ENCODE data around the gene TRERF1. TPM values are rescaled to one million over a fixed set of nuclear protein-coding genes. Genes with fewer than 3 reads are reported as not detected.

The TRERF1 gene
- polyA plus RNA-seq, 1 donor (not counting 4 experiments of a cell fraction or from before 2014, with no cell fraction given), result 4.8 TPM

GRCh38 chr6:42275376-42276033, 176.2 kb downstream of the TRERF1 start:
- Histone ChIP-seq H2AFZ (ENCODE audit: control insufficient read depth, low read length) (no peak overlapping the region), H3K4me3 (ENCODE audit: control insufficient read depth in 2 of 3, extremely low read depth in 1 of 3, insufficient read depth in 2 of 3, low read depth in 1 of 3, low read length in 3 of 3) (no peak overlapping the region), H3K9me3 (ENCODE audit: control insufficient read depth, low read depth, low read length) (no peaks in the 10 kb centered on the region), H3K9me1 (ENCODE audit: control insufficient read depth, extremely low read depth, insufficient read depth, low read length) (no peaks in the 10 kb centered on the region), H3K27ac (ENCODE audit: control insufficient read depth, insufficient read depth, low read length) (no peak overlapping the region), H4K20me1 (ENCODE audit: control insufficient read depth, extremely low read depth, insufficient read depth, low read length) (no peaks in the 10 kb centered on the region), H3K36me3 (ENCODE audit: control insufficient read depth in 2 of 2, extremely low read depth in 1 of 2, insufficient read depth in 2 of 2, low read length in 2 of 2) (peaks cover 0 to 1% of the 10 kb centered on the region in 2 experiments), H3K4me2 (ENCODE audit: control insufficient read depth, extremely low read depth, insufficient read depth, low read depth, low read length) (no peak overlapping the region), H3K79me2 (ENCODE audit: control insufficient read depth, insufficient read depth, low read length) (no peaks in the 10 kb centered on the region), H3K27me3 (ENCODE audit: control insufficient read depth, extremely low read depth, insufficient read depth, low read length) (no peaks in the 10 kb centered on the region), H3K4me1 (ENCODE audit: control insufficient read depth, extremely low read depth, insufficient read depth, low read length) (peaks cover 23% of the 10 kb centered on the region), H3K9ac (ENCODE audit: control insufficient read depth, extremely low read depth, insufficient read depth, low read length) (no peak overlapping the region)
- dilution Hi-C loops (cut with MboI; ENCODE audit: extremely low pct_ligation_motif_present, low sequenced_read_pairs), result no loop called here
- FAIRE-seq (no peak), DNase-seq (ENCODE audit: low read depth, low spot score) (no peak)
- TF ChIP-seq, protein P1, sequence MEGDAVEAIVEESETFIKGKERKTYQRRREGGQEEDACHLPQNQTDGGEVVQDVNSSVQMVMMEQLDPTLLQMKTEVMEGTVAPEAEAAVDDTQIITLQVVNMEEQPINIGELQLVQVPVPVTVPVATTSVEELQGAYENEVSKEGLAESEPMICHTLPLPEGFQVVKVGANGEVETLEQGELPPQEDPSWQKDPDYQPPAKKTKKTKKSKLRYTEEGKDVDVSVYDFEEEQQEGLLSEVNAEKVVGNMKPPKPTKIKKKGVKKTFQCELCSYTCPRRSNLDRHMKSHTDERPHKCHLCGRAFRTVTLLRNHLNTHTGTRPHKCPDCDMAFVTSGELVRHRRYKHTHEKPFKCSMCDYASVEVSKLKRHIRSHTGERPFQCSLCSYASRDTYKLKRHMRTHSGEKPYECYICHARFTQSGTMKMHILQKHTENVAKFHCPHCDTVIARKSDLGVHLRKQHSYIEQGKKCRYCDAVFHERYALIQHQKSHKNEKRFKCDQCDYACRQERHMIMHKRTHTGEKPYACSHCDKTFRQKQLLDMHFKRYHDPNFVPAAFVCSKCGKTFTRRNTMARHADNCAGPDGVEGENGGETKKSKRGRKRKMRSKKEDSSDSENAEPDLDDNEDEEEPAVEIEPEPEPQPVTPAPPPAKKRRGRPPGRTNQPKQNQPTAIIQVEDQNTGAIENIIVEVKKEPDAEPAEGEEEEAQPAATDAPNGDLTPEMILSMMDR (optimal IDR thresholded peaks at IDR 0.05 in 1 of 3, IDR thresholded peaks at IDR 0.05 in 1 of 3, conservative IDR thresholded peaks at IDR 0.05 in 1 of 3; ENCODE audit: extremely low read depth in 1 of 3, insufficient read depth in 2 of 3, low read length in 3 of 3), result no peak

DNA sequence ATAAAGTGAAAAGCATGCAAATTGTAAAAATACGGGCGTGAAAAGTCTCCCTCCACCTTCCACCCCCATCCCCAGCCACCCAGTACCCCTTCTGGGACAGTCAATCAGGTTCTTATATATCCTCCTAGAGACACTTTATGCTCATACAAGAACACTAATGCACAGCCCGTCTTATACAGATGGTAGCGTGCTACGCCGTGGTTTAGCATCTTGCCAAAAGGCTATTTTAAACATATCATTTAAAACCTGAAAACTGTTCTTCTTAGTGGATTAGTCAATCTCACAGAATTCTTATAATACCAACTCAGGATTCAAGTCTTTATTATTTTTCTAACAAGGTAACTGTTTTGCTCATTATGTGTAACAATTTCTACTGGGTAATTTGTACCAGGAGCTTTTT, 176.8 kb downstream of the TRERF1 start:
- H4K20me1 ChIP-seq (ENCODE audit: control insufficient read depth, extremely low read depth, insufficient read depth, low read length), result no peaks in the 10 kb centered on the region
- dilution Hi-C loops (cut with MboI; ENCODE audit: extremely low pct_ligation_motif_present, low sequenced_read_pairs), result no loop called here
- no peaks in the 10 kb centered on the region for H3K27me3 ChIP-seq (ENCODE audit: control insufficient read depth, extremely low read depth, insufficient read depth, low read length)
- peaks cover 16% of the 10 kb centered on the region for H3K4me1 ChIP-seq (ENCODE audit: control insufficient read depth, extremely low read depth, insufficient read depth, low read length)
- DNase-seq (ENCODE audit: low read depth, low spot score) (no peak), FAIRE-seq (no peak)
- TF ChIP-seq, protein P1 (optimal IDR thresholded peaks at IDR 0.05 in 1 of 3, IDR thresholded peaks at IDR 0.05 in 1 of 3, conservative IDR thresholded peaks at IDR 0.05 in 1 of 3; ENCODE audit: extremely low read depth in 1 of 3, insufficient read depth in 2 of 3, low read length in 3 of 3), result no peak
- no peak for TF ChIP-seq EZH2 (IDR thresholded peaks at IDR 0.05; ENCODE audit: low read length)
- no peak overlapping the region for H2AFZ ChIP-seq (ENCODE audit: control insufficient read depth, low read length)
- peaks cover 0 to 1% of the 10 kb centered on the region in 2 experiments for H3K36me3 ChIP-seq (ENCODE audit: control insufficient read depth in 2 of 2, extremely low read depth in 1 of 2, insufficient read depth in 2 of 2, low read length in 2 of 2)
- no peak overlapping the region for H3K4me3 ChIP-seq (ENCODE audit: control insufficient read depth in 2 of 3, extremely low read depth in 1 of 3, insufficient read depth in 2 of 3, low read depth in 1 of 3, low read length in 3 of 3)
- H3K79me2 ChIP-seq (ENCODE audit: control insufficient read depth, insufficient read depth, low read length), result no peaks in the 10 kb centered on the region
- H3K27ac ChIP-seq (ENCODE audit: control insufficient read depth, insufficient read depth, low read length), result no peak overlapping the region
- no peaks in the 10 kb centered on the region for H3K9me3 ChIP-seq (ENCODE audit: control insufficient read depth, low read depth, low read length)
- H3K9me1 ChIP-seq (ENCODE audit: control insufficient read depth, extremely low read depth, insufficient read depth, low read length), result no peaks in the 10 kb centered on the region
- no peak overlapping the region for H3K4me2 ChIP-seq (ENCODE audit: control insufficient read depth, extremely low read depth, insufficient read depth, low read depth, low read length)
- H3K9ac ChIP-seq (ENCODE audit: control insufficient read depth, extremely low read depth, insufficient read depth, low read length), result no peak overlapping the region

All from keratinocyte (primary cell).